Prostate gland (tissue), 2 donors: Measurements from ENCODE around the gene C2CD4C.

Source experiments
- POLR2A ChIP-seq: fragments of 450-650 bp; IDR thresholded peaks from one replicate; pipeline ENCODE4 v1.6.1; 2016; ENCODE audit warnings: antibody characterized with exemption, mild to moderate bottlenecking
- POLR2AphosphoS5 ChIP-seq: sonication (generic); formaldehyde crosslinking; IDR thresholded peaks from one replicate; pipeline ENCODE4 v1.6.1; 2017; ENCODE audit warnings: antibody characterized with exemption
- TF ChIP-seq, protein P1 (sequence below), 4 experiments: fragments of 200-600 bp in 2 of 4; fragments of 450-650 bp in 2 of 4; sonication (generic) in 2 of 4; IDR thresholded peaks; 1 replicate in 3 of 4; 2 replicates in 1 of 4; pipeline ENCODE4 v1.5.1; 2016 to 2019; ENCODE audit warnings: antibody characterized with exemption in 4 of 4, mild to moderate bottlenecking in 2 of 4, moderate library complexity in 2 of 4

DNA sequence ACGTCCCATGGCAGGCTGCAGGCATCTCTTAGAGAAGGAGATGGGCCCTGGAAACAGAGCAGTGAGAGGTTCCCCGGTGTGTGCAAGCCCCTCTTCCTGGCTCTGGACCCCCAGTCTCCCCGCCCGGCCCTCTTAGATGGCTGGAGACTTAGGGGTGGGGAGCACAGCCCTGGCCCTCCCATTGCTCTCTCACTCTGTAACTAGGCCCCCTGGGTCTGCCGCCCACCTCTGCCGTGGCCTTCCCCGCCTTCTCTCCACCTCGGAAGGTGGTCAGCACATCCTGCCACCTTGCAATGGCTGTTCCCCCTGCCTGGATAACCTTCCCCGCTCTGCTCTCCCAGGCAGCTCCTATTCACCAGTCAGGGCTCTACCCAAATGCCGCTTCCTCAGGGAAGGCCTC is 21.8 kb upstream of the C2CD4C start:
- TF ChIP-seq, protein P1, sequence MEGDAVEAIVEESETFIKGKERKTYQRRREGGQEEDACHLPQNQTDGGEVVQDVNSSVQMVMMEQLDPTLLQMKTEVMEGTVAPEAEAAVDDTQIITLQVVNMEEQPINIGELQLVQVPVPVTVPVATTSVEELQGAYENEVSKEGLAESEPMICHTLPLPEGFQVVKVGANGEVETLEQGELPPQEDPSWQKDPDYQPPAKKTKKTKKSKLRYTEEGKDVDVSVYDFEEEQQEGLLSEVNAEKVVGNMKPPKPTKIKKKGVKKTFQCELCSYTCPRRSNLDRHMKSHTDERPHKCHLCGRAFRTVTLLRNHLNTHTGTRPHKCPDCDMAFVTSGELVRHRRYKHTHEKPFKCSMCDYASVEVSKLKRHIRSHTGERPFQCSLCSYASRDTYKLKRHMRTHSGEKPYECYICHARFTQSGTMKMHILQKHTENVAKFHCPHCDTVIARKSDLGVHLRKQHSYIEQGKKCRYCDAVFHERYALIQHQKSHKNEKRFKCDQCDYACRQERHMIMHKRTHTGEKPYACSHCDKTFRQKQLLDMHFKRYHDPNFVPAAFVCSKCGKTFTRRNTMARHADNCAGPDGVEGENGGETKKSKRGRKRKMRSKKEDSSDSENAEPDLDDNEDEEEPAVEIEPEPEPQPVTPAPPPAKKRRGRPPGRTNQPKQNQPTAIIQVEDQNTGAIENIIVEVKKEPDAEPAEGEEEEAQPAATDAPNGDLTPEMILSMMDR (IDR thresholded peaks at IDR 0.05): no peak
- no peak for TF ChIP-seq POLR2AphosphoS5
- TF ChIP-seq POLR2A: no peak
